LHCN-M2 (cell line): ENCODE measurements around the gene NID1. TPM values are rescaled to one million over a fixed set of nuclear protein-coding genes. Genes with fewer than 3 reads are reported as not detected.
"Not testable (repeated sequence)": the region's sequence is repeated elsewhere in the genome, so short reads cannot be mapped to it uniquely, and the experiment has no call there.

ENCODE experiments used
- DNase-seq: peaks from one replicate; pipeline ENCODE4 v3.0.0-alpha.2; 2012; ENCODE audit warnings: low read depth
- total RNA-seq: library from RNA; depleted of rRNA; stranded (reverse); fragments of >200 nt; gene quantifications from 2 replicates; pipeline ENCODE4 v1.2.3, GENCODE V29; 2014

NID1 gene
- total RNA-seq, 1 experiment from 2014 or later = 19.9 TPM

GRCh38 chr1:235999259-235999925, 65.5 kb downstream of the NID1 start:
- peak; percentile 73 for DNase-seq

GRCh38 chr1:235998812-235999211, 66.1 kb downstream of the NID1 start:
- DNase-seq = no peak

GRCh38 chr1:235997931-235998330, 67.0 kb downstream of the NID1 start:
- no peak for DNase-seq

- DNase-seq = no peak
Observed at GRCh38 chr1:235997049-235997448, 67.8 kb downstream of the NID1 start.

GRCh38 chr1:235996048-235996785, 68.7 kb downstream of the NID1 start:
- no peak for DNase-seq

- DNase-seq = no peak
Observed at GRCh38 chr1:235995511-235995910, 69.4 kb downstream of the NID1 start.

- no peak for DNase-seq
Observed at GRCh38 chr1:235993652-235994051, 71.2 kb downstream of the NID1 start.

- DNase-seq = no peak
Observed at GRCh38 chr1:235992868-235993267, 72.0 kb downstream of the NID1 start.

GRCh38 chr1:235992346-235992745, 72.5 kb downstream of the NID1 start:
- DNase-seq = no peak

- peak; percentile 82 for DNase-seq
Observed at GRCh38 chr1:235990330-235990795, 74.5 kb downstream of the NID1 start.

- DNase-seq = no peak
Observed at GRCh38 chr1:235989105-235989504, 75.8 kb downstream of the NID1 start.

GRCh38 chr1:235986869-235987268, 78.0 kb downstream of the NID1 start:
- DNase-seq = no peak

GRCh38 chr1:235984041-235984825, 80.7 kb downstream of the NID1 start:
- DNase-seq = peak; percentile 62

GRCh38 chr1:235980976-235981375, 83.9 kb downstream of the NID1 start:
- no peak for DNase-seq

- DNase-seq = no peak
Observed at GRCh38 chr1:235979716-235980333, 85.1 kb downstream of the NID1 start.

- no peak for DNase-seq
Observed at GRCh38 chr1:235979176-235979575, 85.7 kb downstream of the NID1 start.

GRCh38 chr1:235976490-235976889, 88.4 kb downstream of the NID1 start:
- DNase-seq = no peak

GRCh38 chr1:235974616-235975015, 90.3 kb downstream of the NID1 start:
- no peak for DNase-seq

- not testable (repeated sequence) for DNase-seq
Observed at GRCh38 chr1:235972691-235973090, 92.2 kb downstream of the NID1 start.

- peak; percentile 56 for DNase-seq
Observed at GRCh38 chr1:235972311-235972689, 92.6 kb downstream of the NID1 start.

- peak; percentile 95 for DNase-seq
Observed at GRCh38 chr1:235971571-235972310, 93.1 kb downstream of the NID1 start.
